GM23338 (cell line): ENCODE results near the gene TANC2. TPM values are rescaled to one million over a fixed set of nuclear protein-coding genes. Genes with fewer than 3 reads are reported as not detected.

Experiments used
- ATAC-seq: fragments of 200-7000 bp; cut with Tn5 transposase; 3 replicates; pipeline ENCODE4 v1.9.1; 2020
- DNase-seq: peaks from one replicate; pipeline ENCODE4 v3.0.0-alpha.2; 2015; ENCODE audit warnings: low spot score
- H2AFZ ChIP-seq: fragments of 200-600 bp; sonication (generic); 2 replicates; pipeline ENCODE4 v1.8.0; 2016; ENCODE audit warnings: antibody characterized with exemption, mild to moderate bottlenecking, moderate library complexity
- H3F3A ChIP-seq: fragments of 200-600 bp; sonication (generic); replicated peaks from 2 replicates; pipeline ENCODE4 v1.8.0; 2017; ENCODE audit warnings: antibody characterized with exemption, mixed run types, low read depth
- H3K27ac ChIP-seq: fragments of 200-600 bp; sonication (generic); 2 replicates; pipeline ENCODE4 v1.6.1; 2016; ENCODE audit warnings: low read depth
- H3K27me3 ChIP-seq: fragments of 200-600 bp; sonication (generic); 2 replicates; pipeline ENCODE4 v1.8.0; 2016; ENCODE audit warnings: mild to moderate bottlenecking, mixed run types, moderate library complexity; ENCODE audit not compliant: insufficient read depth
- H3K36me3 ChIP-seq: fragments of 200-600 bp; sonication (generic); 2 replicates; pipeline ENCODE4 v1.8.0; 2016; ENCODE audit warnings: mild to moderate bottlenecking; ENCODE audit not compliant: insufficient read depth
- H3K4me1 ChIP-seq: fragments of 200-600 bp; sonication (generic); 2 replicates; pipeline ENCODE4 v1.8.0; 2016; ENCODE audit warnings: mild to moderate bottlenecking, moderate library complexity; ENCODE audit not compliant: insufficient read depth
- H3K4me2 ChIP-seq: fragments of 200-600 bp; sonication (generic); 2 replicates; pipeline ENCODE4 v1.7.1; 2017; ENCODE audit warnings: mixed run types
- H3K4me3 ChIP-seq: fragments of 200-600 bp; sonication (generic); 2 replicates; pipeline ENCODE4 v1.6.1; 2016; ENCODE audit warnings: mixed run types
- H3K79me2 ChIP-seq: fragments of 200-600 bp; sonication (generic); replicated peaks from 2 replicates; pipeline ENCODE4 v1.8.0; 2017; ENCODE audit warnings: mild to moderate bottlenecking; ENCODE audit not compliant: insufficient read depth
- H3K9me2 ChIP-seq: fragments of 200-600 bp; sonication (generic); 2 replicates; pipeline ENCODE4 v1.8.0; 2017; ENCODE audit not compliant: insufficient read depth
- H4K20me1 ChIP-seq: fragments of 200-600 bp; sonication (generic); replicated peaks from 2 replicates; pipeline ENCODE4 v1.8.0; 2017; ENCODE audit warnings: mild to moderate bottlenecking; ENCODE audit not compliant: insufficient read depth
- H3K27ac Mint-ChIP-seq: 2 replicates; pipeline ENCODE4 v1.8.0; 2020; ENCODE audit warnings: inconsistent platforms, mild to moderate bottlenecking, moderate library complexity, mixed read lengths
- H3K27me3 Mint-ChIP-seq: 3 replicates; pipeline ENCODE4 v1.8.0; 2022; ENCODE audit warnings: low read depth, mild to moderate bottlenecking, moderate library complexity, mixed read lengths, inconsistent platforms; ENCODE audit not compliant: insufficient read depth, poor library complexity
- H3K36me3 Mint-ChIP-seq: 3 replicates; pipeline ENCODE4 v1.8.0; 2021; ENCODE audit warnings: low read depth, mild to moderate bottlenecking, inconsistent platforms, moderate library complexity, mixed read lengths
- H3K4me1 Mint-ChIP-seq: 3 replicates; pipeline ENCODE4 v1.8.0; 2020; ENCODE audit warnings: mild to moderate bottlenecking, inconsistent platforms, mixed read lengths
- H3K4me3 Mint-ChIP-seq: 3 replicates; pipeline ENCODE4 v1.8.0; 2021; ENCODE audit warnings: moderate library complexity, mild to moderate bottlenecking, inconsistent platforms, mixed read lengths
- H3K9me3 Mint-ChIP-seq: 3 replicates; pipeline ENCODE4 v1.8.0; 2020; ENCODE audit warnings: moderate library complexity, mild to moderate bottlenecking, inconsistent platforms, mixed read lengths
- CREB1 ChIP-seq: fragments of 250-450 bp; sonication (Bioruptor Pico); IDR thresholded peaks from 2 replicates; pipeline ENCODE4 v1.5.0; 2020; ENCODE audit warnings: low read depth, mild to moderate bottlenecking, moderate library complexity
- EZH2 ChIP-seq: fragments of 200-600 bp; sonication (generic); IDR thresholded peaks from one replicate; pipeline ENCODE4 v1.8.0; 2017; ENCODE audit warnings: antibody characterized with exemption, mild to moderate bottlenecking, low read depth; ENCODE audit not compliant: unreplicated experiment
- EZH2phosphoT487 ChIP-seq: fragments of 200-600 bp; sonication (generic); IDR thresholded peaks from one replicate; pipeline ENCODE4 v1.8.1; 2018; ENCODE audit warnings: antibody characterized with exemption; ENCODE audit not compliant: unreplicated experiment
- JUNB ChIP-seq: IDR thresholded peaks from one replicate; pipeline ENCODE4 v1.6.1; 2016; ENCODE audit warnings: antibody characterized with exemption; ENCODE audit not compliant: unreplicated experiment
- NANOG ChIP-seq: IDR thresholded peaks from 2 replicates; pipeline ENCODE4 v1.6.1; 2016; ENCODE audit warnings: antibody characterized with exemption, borderline replicate concordance
- POLR2AphosphoS5 ChIP-seq: IDR thresholded peaks from 2 replicates; pipeline ENCODE4 v1.6.1; 2016; ENCODE audit warnings: antibody characterized with exemption, low read depth
- STAT1 ChIP-seq: IDR thresholded peaks from one replicate; pipeline ENCODE4 v1.6.1; 2016; ENCODE audit warnings: antibody characterized with exemption; ENCODE audit not compliant: unreplicated experiment
- ZNF114 ChIP-seq: fragments of 250-450 bp; sonication (Bioruptor Pico); IDR thresholded peaks from 2 replicates; pipeline ENCODE4 v1.5.0; 2020; ENCODE audit warnings: mild to moderate bottlenecking, moderate library complexity
- ZNF331 ChIP-seq: fragments of 250-450 bp; sonication (Bioruptor Pico); IDR thresholded peaks from 2 replicates; pipeline ENCODE4 v1.5.0; 2020; ENCODE audit warnings: low read depth, mild to moderate bottlenecking, moderate library complexity
- ZNF462 ChIP-seq: fragments of 250-450 bp; sonication (Bioruptor Pico); IDR thresholded peaks from 2 replicates; pipeline ENCODE4 v1.5.0; 2020; ENCODE audit warnings: mild to moderate bottlenecking, moderate library complexity
- polyA plus RNA-seq: library from polyadenylated mRNA; unstranded; fragments of >200 nt; fragmentation: Nextera tagmentation; extraction: Ambion mirVana; gene quantifications from 2 replicates; pipeline ENCODE4 v1.2.1, GENCODE V29; 2016
- total RNA-seq: library from RNA; depleted of rRNA; stranded (reverse); fragments of >200 nt; shearing (Covaris generic); gene quantifications from 2 replicates; pipeline ENCODE4 v1.2.3, GENCODE V29; 2014
- TF ChIP-seq, protein P1 (sequence below), 2 experiments: fragments of 200-600 bp in 1 of 2; sonication (generic) in 1 of 2; conservative IDR thresholded peaks; 2 replicates each; pipeline versions ENCODE4 v1.5.1 to v1.6.1; 2016 to 2017; ENCODE audit warnings: antibody characterized with exemption in 2 of 2, low read depth in 2 of 2, mild to moderate bottlenecking in 2 of 2, moderate library complexity in 1 of 2
- TF ChIP-seq, protein P2 (sequence below): IDR thresholded peaks from 2 replicates; pipeline ENCODE4 v1.6.1; 2016; ENCODE audit warnings: antibody characterized with exemption
- TF ChIP-seq, protein P3 (sequence below): IDR thresholded peaks from one replicate; pipeline ENCODE4 v1.6.1; 2018; ENCODE audit warnings: antibody characterized with exemption; ENCODE audit not compliant: unreplicated experiment

Gene TANC2
- total and polyA plus RNA-seq, 2 experiments from 2014 or later, result 1.7 to 5.9 TPM

GRCh38 chr17:62929320-62929719 lies 36.7 kb upstream of the TANC2 start:
- ATAC-seq (no peak), DNase-seq (no peak)
- H3K4me1 Mint-ChIP-seq, result peaks cover 5% of the 10 kb centered on the region; the same call in 1 of the 3 replicates
- peaks cover 4% of the 10 kb centered on the region for H3K27me3 Mint-ChIP-seq
- no peaks in the 10 kb centered on the region for H3K9me3 Mint-ChIP-seq
- Histone ChIP-seq H3K79me2 (no peaks in the 10 kb centered on the region), H3K4me1 (no peaks in the 10 kb centered on the region), H2AFZ (no peak overlapping the region), H3F3A (no peaks in the 10 kb centered on the region), H3K27ac (no peak overlapping the region), H4K20me1 (no peaks in the 10 kb centered on the region), H3K27me3 (no peaks in the 10 kb centered on the region), H3K36me3 (no peaks in the 10 kb centered on the region), H3K9me2 (no peaks in the 10 kb centered on the region), H3K4me3 (no peak overlapping the region), H3K4me2 (no peak overlapping the region)
- no peak overlapping the region for H3K4me3 Mint-ChIP-seq
- no peak overlapping the region for H3K27ac Mint-ChIP-seq
- no peaks in the 10 kb centered on the region for H3K36me3 Mint-ChIP-seq
- TF ChIP-seq ZNF462 (no peak), EZH2phosphoT487 (no peak), JUNB (no peak), EZH2 (no peak), ZNF331 (no peak), ZNF114 (CRISPR knock-in tag) (no peak), CREB1 (CRISPR knock-in tag) (no peak), POLR2AphosphoS5 (no peak), NANOG (no peak), STAT1 (no peak)
- TF ChIP-seq, protein P1, sequence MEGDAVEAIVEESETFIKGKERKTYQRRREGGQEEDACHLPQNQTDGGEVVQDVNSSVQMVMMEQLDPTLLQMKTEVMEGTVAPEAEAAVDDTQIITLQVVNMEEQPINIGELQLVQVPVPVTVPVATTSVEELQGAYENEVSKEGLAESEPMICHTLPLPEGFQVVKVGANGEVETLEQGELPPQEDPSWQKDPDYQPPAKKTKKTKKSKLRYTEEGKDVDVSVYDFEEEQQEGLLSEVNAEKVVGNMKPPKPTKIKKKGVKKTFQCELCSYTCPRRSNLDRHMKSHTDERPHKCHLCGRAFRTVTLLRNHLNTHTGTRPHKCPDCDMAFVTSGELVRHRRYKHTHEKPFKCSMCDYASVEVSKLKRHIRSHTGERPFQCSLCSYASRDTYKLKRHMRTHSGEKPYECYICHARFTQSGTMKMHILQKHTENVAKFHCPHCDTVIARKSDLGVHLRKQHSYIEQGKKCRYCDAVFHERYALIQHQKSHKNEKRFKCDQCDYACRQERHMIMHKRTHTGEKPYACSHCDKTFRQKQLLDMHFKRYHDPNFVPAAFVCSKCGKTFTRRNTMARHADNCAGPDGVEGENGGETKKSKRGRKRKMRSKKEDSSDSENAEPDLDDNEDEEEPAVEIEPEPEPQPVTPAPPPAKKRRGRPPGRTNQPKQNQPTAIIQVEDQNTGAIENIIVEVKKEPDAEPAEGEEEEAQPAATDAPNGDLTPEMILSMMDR (conservative IDR thresholded peaks at IDR 0.05; ENCODE audit: low read depth in 2 of 2), result no peak
- TF ChIP-seq, protein P2, sequence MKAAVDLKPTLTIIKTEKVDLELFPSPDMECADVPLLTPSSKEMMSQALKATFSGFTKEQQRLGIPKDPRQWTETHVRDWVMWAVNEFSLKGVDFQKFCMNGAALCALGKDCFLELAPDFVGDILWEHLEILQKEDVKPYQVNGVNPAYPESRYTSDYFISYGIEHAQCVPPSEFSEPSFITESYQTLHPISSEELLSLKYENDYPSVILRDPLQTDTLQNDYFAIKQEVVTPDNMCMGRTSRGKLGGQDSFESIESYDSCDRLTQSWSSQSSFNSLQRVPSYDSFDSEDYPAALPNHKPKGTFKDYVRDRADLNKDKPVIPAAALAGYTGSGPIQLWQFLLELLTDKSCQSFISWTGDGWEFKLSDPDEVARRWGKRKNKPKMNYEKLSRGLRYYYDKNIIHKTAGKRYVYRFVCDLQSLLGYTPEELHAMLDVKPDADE, result no peak
- TF ChIP-seq, protein P3, sequence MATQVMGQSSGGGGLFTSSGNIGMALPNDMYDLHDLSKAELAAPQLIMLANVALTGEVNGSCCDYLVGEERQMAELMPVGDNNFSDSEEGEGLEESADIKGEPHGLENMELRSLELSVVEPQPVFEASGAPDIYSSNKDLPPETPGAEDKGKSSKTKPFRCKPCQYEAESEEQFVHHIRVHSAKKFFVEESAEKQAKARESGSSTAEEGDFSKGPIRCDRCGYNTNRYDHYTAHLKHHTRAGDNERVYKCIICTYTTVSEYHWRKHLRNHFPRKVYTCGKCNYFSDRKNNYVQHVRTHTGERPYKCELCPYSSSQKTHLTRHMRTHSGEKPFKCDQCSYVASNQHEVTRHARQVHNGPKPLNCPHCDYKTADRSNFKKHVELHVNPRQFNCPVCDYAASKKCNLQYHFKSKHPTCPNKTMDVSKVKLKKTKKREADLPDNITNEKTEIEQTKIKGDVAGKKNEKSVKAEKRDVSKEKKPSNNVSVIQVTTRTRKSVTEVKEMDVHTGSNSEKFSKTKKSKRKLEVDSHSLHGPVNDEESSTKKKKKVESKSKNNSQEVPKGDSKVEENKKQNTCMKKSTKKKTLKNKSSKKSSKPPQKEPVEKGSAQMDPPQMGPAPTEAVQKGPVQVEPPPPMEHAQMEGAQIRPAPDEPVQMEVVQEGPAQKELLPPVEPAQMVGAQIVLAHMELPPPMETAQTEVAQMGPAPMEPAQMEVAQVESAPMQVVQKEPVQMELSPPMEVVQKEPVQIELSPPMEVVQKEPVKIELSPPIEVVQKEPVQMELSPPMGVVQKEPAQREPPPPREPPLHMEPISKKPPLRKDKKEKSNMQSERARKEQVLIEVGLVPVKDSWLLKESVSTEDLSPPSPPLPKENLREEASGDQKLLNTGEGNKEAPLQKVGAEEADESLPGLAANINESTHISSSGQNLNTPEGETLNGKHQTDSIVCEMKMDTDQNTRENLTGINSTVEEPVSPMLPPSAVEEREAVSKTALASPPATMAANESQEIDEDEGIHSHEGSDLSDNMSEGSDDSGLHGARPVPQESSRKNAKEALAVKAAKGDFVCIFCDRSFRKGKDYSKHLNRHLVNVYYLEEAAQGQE, result no peak
